GM18498 (cell line): ENCODE results near the gene TBC1D22A.

Experiments
- ATAC-seq: cut with Tn5 transposase; IDR thresholded peaks from one replicate; pipeline ENCODE4 v1.9.1; 2021; ENCODE audit warnings: mild to moderate bottlenecking, moderate library complexity; ENCODE audit not compliant: unreplicated experiment

The TBC1D22A gene

GRCh38 chr22:46793497-46793896, 31.0 kb downstream of the TBC1D22A start:
- no peak for ATAC-seq

GRCh38 chr22:46794067-46794466, 31.6 kb downstream of the TBC1D22A start:
- no peak for ATAC-seq

GRCh38 chr22:46794491-46794890, 32.0 kb downstream of the TBC1D22A start:
- ATAC-seq = no peak

- ATAC-seq = no peak
Measured at GRCh38 chr22:46795140-46795539, 32.7 kb downstream of the TBC1D22A start.

- ATAC-seq = no peak
Measured at GRCh38 chr22:46795845-46796565, 33.6 kb downstream of the TBC1D22A start.

GRCh38 chr22:46796566-46797195, 34.2 kb downstream of the TBC1D22A start:
- ATAC-seq = no peak

GRCh38 chr22:46797355-46797754, 34.9 kb downstream of the TBC1D22A start:
- ATAC-seq = no peak

- ATAC-seq = no peak
Measured at GRCh38 chr22:46798041-46798365, 35.6 kb downstream of the TBC1D22A start.

- no peak for ATAC-seq
Measured at GRCh38 chr22:46798366-46799350, 36.2 kb downstream of the TBC1D22A start.

- no peak for ATAC-seq
Measured at GRCh38 chr22:46799626-46800025, 37.2 kb downstream of the TBC1D22A start.

- no peak for ATAC-seq
Measured at GRCh38 chr22:46800102-46800857, 37.8 kb downstream of the TBC1D22A start.

- ATAC-seq = no peak
Measured at GRCh38 chr22:46801331-46801811, 38.9 kb downstream of the TBC1D22A start.

GRCh38 chr22:46801826-46802607, 39.6 kb downstream of the TBC1D22A start:
- ATAC-seq = no peak

GRCh38 chr22:46802608-46803027, 40.2 kb downstream of the TBC1D22A start:
- no peak for ATAC-seq

- no peak for ATAC-seq
Measured at GRCh38 chr22:46803031-46803880, 40.8 kb downstream of the TBC1D22A start.

GRCh38 chr22:46803936-46804335, 41.5 kb downstream of the TBC1D22A start:
- no peak for ATAC-seq

- ATAC-seq = no peak
Measured at GRCh38 chr22:46806794-46807193, 44.3 kb downstream of the TBC1D22A start.

- no peak for ATAC-seq
Measured at GRCh38 chr22:46807458-46807857, 45.0 kb downstream of the TBC1D22A start.
